HepG2 (cell line): ENCODE data around the gene NDUFV1. TPM values are rescaled to one million over a fixed set of nuclear protein-coding genes. Genes with fewer than 3 reads are reported as not detected.

Experiments
- PITX1 ChIP-seq: sonication (generic); formaldehyde crosslinking; IDR thresholded peaks from 2 replicates; pipeline ENCODE4 v1.5.1; 2020; ENCODE audit warnings: mild to moderate bottlenecking, missing genetic modification reagents
- RCOR2 ChIP-seq: IDR thresholded peaks from 2 replicates; pipeline ENCODE4 v1.6.1; 2016; ENCODE audit warnings: missing biosample characterization, missing genetic modification reagents
- ZFP36L2 ChIP-seq: sonication (generic); formaldehyde crosslinking; IDR thresholded peaks from 2 replicates; pipeline ENCODE4 v1.4.0; 2020; ENCODE audit warnings: missing genetic modification reagents
- ZNF549 ChIP-seq: sonication (generic); formaldehyde crosslinking; IDR thresholded peaks from 2 replicates; pipeline ENCODE4 v1.5.0; 2020; ENCODE audit warnings: missing genetic modification reagents
- polyA plus RNA-seq, 8 experiments: library from polyadenylated mRNA; depleted of rRNA in 3 of 8; stranded (reverse) in 7 of 8; unstranded in 1 of 8; fragments of >200 nt; fragmentation: Illumina TruSeq in 4 of 8; extraction: Trizol in 4 of 8; gene quantifications; 2 replicates each; pipeline versions ENCODE4 v1.2.1 to v1.2.3, GENCODE V29; 2011 to 2016; ENCODE audit warnings: low read depth in 4 of 8, missing spikeins in 1 of 8, mixed read lengths in 1 of 8; ENCODE audit not compliant: insufficient read depth in 1 of 8
- total RNA-seq, 5 experiments: library from RNA; depleted of rRNA; stranded (reverse); fragments of >200 nt; fragmentation: Illumina TruSeq; extraction: Trizol; gene quantifications; 2 replicates each; pipeline ENCODE4 v1.2.3, GENCODE V29; 2016; ENCODE audit warnings: low read depth in 1 of 5
- TF ChIP-seq, protein P1 (sequence below): sonication (generic); formaldehyde crosslinking; IDR thresholded peaks from 2 replicates; pipeline ENCODE4 v1.5.0; 2020; ENCODE audit warnings: mild to moderate bottlenecking, missing genetic modification reagents, borderline replicate concordance
- TF ChIP-seq, protein P2 (sequence below): sonication (generic); formaldehyde crosslinking; IDR thresholded peaks from 2 replicates; pipeline ENCODE4 v1.4.0; 2020; ENCODE audit warnings: missing genetic modification reagents, borderline replicate concordance
- TF ChIP-seq, protein P3 (sequence below), 2 experiments: sonication (generic) in 1 of 2; formaldehyde crosslinking in 1 of 2; IDR thresholded peaks; 2 replicates each; pipeline versions ENCODE4 v1.5.1 to v1.6.1; 2011 to 2020; ENCODE audit warnings: borderline replicate concordance in 1 of 2, low read depth in 1 of 2, low read length in 1 of 2, mild to moderate bottlenecking in 1 of 2, missing genetic modification reagents in 1 of 2, moderate library complexity in 1 of 2
- TF ChIP-seq, protein P4 (sequence below): IDR thresholded peaks from 2 replicates; pipeline ENCODE4 v1.4.0; 2020; ENCODE audit warnings: mild to moderate bottlenecking, missing genetic modification reagents

The NDUFV1 gene
- total and polyA plus RNA-seq, 2 of the 13 experiments (the other 11 are each of a cell fraction or from before 2014, with no cell fraction given): 88.9 to 137 TPM

DNA sequence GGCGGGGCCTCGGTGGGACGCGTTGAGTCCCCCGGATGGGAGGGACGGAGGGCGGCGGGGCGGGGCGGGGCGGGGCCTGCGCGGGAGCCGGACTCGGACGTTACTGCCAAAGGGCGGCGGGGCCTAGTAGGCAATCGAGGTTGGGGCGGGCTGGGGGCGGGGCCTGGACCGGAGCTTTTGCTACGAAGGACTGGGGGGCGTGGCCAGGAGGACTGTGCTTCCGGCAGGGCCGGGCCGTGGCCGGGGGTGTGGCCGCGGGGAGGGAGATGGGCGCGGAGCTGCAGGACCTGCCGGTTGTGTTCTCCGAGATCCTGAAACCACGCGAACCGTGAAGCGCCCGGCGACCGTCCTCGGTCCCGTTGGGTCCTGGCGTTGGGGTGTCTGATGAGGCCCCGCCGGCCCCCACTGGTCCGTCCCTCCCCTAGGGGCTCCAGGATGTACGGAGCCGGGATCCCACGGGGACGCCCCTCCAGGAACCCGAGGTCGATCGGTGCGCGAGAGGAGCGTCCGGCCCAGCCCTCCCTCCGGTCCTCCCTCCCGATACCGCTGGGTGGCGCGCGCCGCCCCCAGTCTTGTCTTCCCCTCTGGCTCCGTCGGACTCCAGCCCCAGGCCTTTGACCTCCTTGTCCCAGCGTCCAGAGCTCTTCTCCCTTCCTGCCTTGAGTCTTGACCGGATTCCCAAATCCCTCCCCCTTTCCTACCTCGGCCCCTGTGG, 23.6 kb downstream of the NDUFV1 start (continued):
- TF ChIP-seq, protein P1, sequence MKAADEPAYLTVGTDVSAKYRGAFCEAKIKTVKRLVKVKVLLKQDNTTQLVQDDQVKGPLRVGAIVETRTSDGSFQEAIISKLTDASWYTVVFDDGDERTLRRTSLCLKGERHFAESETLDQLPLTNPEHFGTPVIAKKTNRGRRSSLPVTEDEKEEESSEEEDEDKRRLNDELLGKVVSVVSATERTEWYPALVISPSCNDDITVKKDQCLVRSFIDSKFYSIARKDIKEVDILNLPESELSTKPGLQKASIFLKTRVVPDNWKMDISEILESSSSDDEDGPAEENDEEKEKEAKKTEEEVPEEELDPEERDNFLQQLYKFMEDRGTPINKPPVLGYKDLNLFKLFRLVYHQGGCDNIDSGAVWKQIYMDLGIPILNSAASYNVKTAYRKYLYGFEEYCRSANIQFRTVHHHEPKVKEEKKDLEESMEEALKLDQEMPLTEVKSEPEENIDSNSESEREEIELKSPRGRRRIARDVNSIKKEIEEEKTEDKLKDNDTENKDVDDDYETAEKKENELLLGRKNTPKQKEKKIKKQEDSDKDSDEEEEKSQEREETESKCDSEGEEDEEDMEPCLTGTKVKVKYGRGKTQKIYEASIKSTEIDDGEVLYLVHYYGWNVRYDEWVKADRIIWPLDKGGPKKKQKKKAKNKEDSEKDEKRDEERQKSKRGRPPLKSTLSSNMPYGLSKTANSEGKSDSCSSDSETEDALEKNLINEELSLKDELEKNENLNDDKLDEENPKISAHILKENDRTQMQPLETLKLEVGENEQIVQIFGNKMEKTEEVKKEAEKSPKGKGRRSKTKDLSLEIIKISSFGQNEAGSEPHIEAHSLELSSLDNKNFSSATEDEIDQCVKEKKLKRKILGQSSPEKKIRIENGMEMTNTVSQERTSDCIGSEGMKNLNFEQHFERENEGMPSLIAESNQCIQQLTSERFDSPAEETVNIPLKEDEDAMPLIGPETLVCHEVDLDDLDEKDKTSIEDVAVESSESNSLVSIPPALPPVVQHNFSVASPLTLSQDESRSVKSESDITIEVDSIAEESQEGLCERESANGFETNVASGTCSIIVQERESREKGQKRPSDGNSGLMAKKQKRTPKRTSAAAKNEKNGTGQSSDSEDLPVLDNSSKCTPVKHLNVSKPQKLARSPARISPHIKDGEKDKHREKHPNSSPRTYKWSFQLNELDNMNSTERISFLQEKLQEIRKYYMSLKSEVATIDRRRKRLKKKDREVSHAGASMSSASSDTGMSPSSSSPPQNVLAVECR (CRISPR knock-in tag): peak; percentile 88
- no peak for TF ChIP-seq ZNF549 (CRISPR knock-in tag)
- TF ChIP-seq, protein P2, sequence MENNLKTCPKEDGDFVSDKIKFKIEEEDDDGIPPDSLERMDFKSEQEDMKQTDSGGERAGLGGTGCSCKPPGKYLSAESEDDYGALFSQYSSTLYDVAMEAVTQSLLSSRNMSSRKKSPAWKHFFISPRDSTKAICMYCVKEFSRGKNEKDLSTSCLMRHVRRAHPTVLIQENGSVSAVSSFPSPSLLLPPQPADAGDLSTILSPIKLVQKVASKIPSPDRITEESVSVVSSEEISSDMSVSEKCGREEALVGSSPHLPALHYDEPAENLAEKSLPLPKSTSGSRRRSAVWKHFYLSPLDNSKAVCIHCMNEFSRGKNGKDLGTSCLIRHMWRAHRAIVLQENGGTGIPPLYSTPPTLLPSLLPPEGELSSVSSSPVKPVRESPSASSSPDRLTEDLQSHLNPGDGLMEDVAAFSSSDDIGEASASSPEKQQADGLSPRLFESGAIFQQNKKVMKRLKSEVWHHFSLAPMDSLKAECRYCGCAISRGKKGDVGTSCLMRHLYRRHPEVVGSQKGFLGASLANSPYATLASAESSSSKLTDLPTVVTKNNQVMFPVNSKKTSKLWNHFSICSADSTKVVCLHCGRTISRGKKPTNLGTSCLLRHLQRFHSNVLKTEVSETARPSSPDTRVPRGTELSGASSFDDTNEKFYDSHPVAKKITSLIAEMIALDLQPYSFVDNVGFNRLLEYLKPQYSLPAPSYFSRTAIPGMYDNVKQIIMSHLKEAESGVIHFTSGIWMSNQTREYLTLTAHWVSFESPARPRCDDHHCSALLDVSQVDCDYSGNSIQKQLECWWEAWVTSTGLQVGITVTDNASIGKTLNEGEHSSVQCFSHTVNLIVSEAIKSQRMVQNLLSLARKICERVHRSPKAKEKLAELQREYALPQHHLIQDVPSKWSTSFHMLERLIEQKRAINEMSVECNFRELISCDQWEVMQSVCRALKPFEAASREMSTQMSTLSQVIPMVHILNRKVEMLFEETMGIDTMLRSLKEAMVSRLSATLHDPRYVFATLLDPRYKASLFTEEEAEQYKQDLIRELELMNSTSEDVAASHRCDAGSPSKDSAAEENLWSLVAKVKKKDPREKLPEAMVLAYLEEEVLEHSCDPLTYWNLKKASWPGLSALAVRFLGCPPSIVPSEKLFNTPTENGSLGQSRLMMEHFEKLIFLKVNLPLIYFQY: peak; percentile 86; the same call in 1 of the 2 replicates
- no peak for TF ChIP-seq RCOR2 (CRISPR knock-in tag)
- peak; percentile 55; the same call in 1 of the 2 replicates for TF ChIP-seq PITX1 (CRISPR knock-in tag)
- TF ChIP-seq ZFP36L2 (CRISPR knock-in tag): no peak
- TF ChIP-seq, protein P3, sequence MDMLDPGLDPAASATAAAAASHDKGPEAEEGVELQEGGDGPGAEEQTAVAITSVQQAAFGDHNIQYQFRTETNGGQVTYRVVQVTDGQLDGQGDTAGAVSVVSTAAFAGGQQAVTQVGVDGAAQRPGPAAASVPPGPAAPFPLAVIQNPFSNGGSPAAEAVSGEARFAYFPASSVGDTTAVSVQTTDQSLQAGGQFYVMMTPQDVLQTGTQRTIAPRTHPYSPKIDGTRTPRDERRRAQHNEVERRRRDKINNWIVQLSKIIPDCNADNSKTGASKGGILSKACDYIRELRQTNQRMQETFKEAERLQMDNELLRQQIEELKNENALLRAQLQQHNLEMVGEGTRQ (IDR thresholded peaks at IDR 0.05; ENCODE audit: low read depth, low read length): no peak
- TF ChIP-seq, protein P3 (CRISPR knock-in tag; IDR thresholded peaks at IDR 0.05; ENCODE audit: borderline replicate concordance): no peak
- TF ChIP-seq, protein P4, sequence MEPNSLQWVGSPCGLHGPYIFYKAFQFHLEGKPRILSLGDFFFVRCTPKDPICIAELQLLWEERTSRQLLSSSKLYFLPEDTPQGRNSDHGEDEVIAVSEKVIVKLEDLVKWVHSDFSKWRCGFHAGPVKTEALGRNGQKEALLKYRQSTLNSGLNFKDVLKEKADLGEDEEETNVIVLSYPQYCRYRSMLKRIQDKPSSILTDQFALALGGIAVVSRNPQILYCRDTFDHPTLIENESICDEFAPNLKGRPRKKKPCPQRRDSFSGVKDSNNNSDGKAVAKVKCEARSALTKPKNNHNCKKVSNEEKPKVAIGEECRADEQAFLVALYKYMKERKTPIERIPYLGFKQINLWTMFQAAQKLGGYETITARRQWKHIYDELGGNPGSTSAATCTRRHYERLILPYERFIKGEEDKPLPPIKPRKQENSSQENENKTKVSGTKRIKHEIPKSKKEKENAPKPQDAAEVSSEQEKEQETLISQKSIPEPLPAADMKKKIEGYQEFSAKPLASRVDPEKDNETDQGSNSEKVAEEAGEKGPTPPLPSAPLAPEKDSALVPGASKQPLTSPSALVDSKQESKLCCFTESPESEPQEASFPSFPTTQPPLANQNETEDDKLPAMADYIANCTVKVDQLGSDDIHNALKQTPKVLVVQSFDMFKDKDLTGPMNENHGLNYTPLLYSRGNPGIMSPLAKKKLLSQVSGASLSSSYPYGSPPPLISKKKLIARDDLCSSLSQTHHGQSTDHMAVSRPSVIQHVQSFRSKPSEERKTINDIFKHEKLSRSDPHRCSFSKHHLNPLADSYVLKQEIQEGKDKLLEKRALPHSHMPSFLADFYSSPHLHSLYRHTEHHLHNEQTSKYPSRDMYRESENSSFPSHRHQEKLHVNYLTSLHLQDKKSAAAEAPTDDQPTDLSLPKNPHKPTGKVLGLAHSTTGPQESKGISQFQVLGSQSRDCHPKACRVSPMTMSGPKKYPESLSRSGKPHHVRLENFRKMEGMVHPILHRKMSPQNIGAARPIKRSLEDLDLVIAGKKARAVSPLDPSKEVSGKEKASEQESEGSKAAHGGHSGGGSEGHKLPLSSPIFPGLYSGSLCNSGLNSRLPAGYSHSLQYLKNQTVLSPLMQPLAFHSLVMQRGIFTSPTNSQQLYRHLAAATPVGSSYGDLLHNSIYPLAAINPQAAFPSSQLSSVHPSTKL (CRISPR knock-in tag): peak; percentile 61; the same call in 1 of the 2 replicates
